GM12878 (cell line): ENCODE measurements around the gene FERMT3. TPM values are rescaled to one million over a fixed set of nuclear protein-coding genes. Genes with fewer than 3 reads are reported as not detected.

ENCODE experiments used
- BCL11A ChIP-seq: IDR thresholded peaks from 2 replicates; pipeline ENCODE4 v1.6.1; 2011; ENCODE audit warnings: low read depth, low read length
- BMI1 ChIP-seq: fragments of 450-650 bp; IDR thresholded peaks from 2 replicates; pipeline ENCODE4 v1.6.1; 2016; ENCODE audit warnings: mild to moderate bottlenecking, moderate library complexity, borderline replicate concordance
- CHD4 ChIP-seq: fragments of 200-600 bp; sonication (generic); IDR thresholded peaks from 2 replicates; pipeline ENCODE4 v1.6.1; 2016; ENCODE audit warnings: mild to moderate bottlenecking
- DPF2 ChIP-seq: fragments of 450-650 bp; IDR thresholded peaks from 2 replicates; pipeline ENCODE4 v1.6.1; 2017; ENCODE audit warnings: mild to moderate bottlenecking
- ETV6 ChIP-seq, 2 experiments: fragments of 450-650 bp in 1 of 2; IDR thresholded peaks in 1 of 2; conservative IDR thresholded peaks in 1 of 2; 2 replicates each; pipeline ENCODE4 v1.6.1; 2014; ENCODE audit warnings: antibody characterized with exemption in 1 of 2, borderline replicate concordance in 1 of 2, low read depth in 1 of 2, mild to moderate bottlenecking in 1 of 2, moderate library complexity in 1 of 2
- KAT2A ChIP-seq: conservative IDR thresholded peaks from 2 replicates; pipeline ENCODE4 v1.6.1; 2011; ENCODE audit warnings: low read depth, low read length; ENCODE audit not compliant: control insufficient read depth
- KDM1A ChIP-seq: fragments of 200-600 bp; sonication (generic); IDR thresholded peaks from 2 replicates; pipeline ENCODE4 v1.6.1; 2016; ENCODE audit warnings: borderline replicate concordance
- LARP7 ChIP-seq: fragments of 450-650 bp; IDR thresholded peaks from 2 replicates; pipeline ENCODE4 v1.6.1; 2017; ENCODE audit warnings: mild to moderate bottlenecking
- POLR2AphosphoS5 ChIP-seq: IDR thresholded peaks from 2 replicates; pipeline ENCODE4 v1.6.1; 2011; ENCODE audit warnings: mild to moderate bottlenecking, low read length, inconsistent platforms
- RB1 ChIP-seq: fragments of 450-650 bp; formaldehyde crosslinking; IDR thresholded peaks from 2 replicates; pipeline ENCODE4 v1.6.1; 2017; ENCODE audit warnings: mild to moderate bottlenecking, borderline replicate concordance
- RCOR1 ChIP-seq: conservative IDR thresholded peaks from 2 replicates; pipeline ENCODE4 v1.6.1; 2012; ENCODE audit warnings: low read depth, low read length, improper control_type of control experiment
- SIN3A ChIP-seq: IDR thresholded peaks from 2 replicates; pipeline ENCODE4 v1.6.1; 2012; ENCODE audit warnings: low read depth, low read length, improper control_type of control experiment
- SPI1 ChIP-seq: IDR thresholded peaks from 2 replicates; pipeline ENCODE4 v1.6.1; 2011; ENCODE audit warnings: low read depth, mild to moderate bottlenecking, low read length, moderate library complexity, borderline replicate concordance; ENCODE audit not compliant: insufficient read depth
- SUZ12 ChIP-seq: fragments of 200-600 bp; sonication (generic); IDR thresholded peaks from one replicate; pipeline ENCODE4 v1.6.1; 2018; ENCODE audit warnings: antibody characterized with exemption, mild to moderate bottlenecking; ENCODE audit not compliant: unreplicated experiment
- TCF12 ChIP-seq: IDR thresholded peaks from 2 replicates; pipeline ENCODE4 v1.6.1; 2011; ENCODE audit warnings: low read depth, mild to moderate bottlenecking, low read length
- ZBED1 ChIP-seq: IDR thresholded peaks from 2 replicates; pipeline ENCODE4 v1.6.1; 2016; ENCODE audit warnings: borderline replicate concordance
- ZNF24 ChIP-seq: fragments of 450-650 bp; IDR thresholded peaks from 2 replicates; pipeline ENCODE4 v1.6.1; 2017; ENCODE audit warnings: antibody characterized with exemption, mild to moderate bottlenecking
- ZNF384 ChIP-seq: IDR thresholded peaks from 2 replicates; pipeline ENCODE4 v1.6.1; 2012; ENCODE audit warnings: low read depth, mild to moderate bottlenecking, low read length, improper control_type of control experiment, borderline replicate concordance
- polyA plus RNA-seq, 11 experiments: library from polyadenylated mRNA; depleted of rRNA in 4 of 11; unstranded in 6 of 11; stranded (reverse) in 5 of 11; fragments of >200 nt; fragmentation: Nextera tagmentation in 4 of 11; fragmentation: Illumina TruSeq in 1 of 11; extraction: Ambion mirVana in 4 of 11; extraction: Trizol in 1 of 11; gene quantifications; 1 replicate in 1 of 11; 2 replicates in 10 of 11; pipeline versions ENCODE4 v1.2.1 to v1.2.3, GENCODE V29; 2011 to 2016; ENCODE audit warnings: inconsistent platforms in 2 of 11, missing spikeins in 2 of 11, low read depth in 1 of 11
- total RNA-seq, 4 experiments: library from RNA; depleted of rRNA in 3 of 4; stranded (reverse); fragments of >200 nt in 3 of 4; fragmentation: Illumina TruSeq in 1 of 4; extraction: Trizol in 1 of 4; gene quantifications; 2 replicates each; pipeline versions ENCODE4 v1.2.1 to v1.2.3, GENCODE V29; 2013 to 2021
- TF ChIP-seq, protein P1 (sequence below): fragments of 450-650 bp; IDR thresholded peaks from 2 replicates; pipeline ENCODE4 v1.6.1; 2017; ENCODE audit warnings: mild to moderate bottlenecking, moderate library complexity
- TF ChIP-seq, protein P2 (sequence below): fragments of 450-650 bp; IDR thresholded peaks from 2 replicates; pipeline ENCODE4 v1.6.1; 2018; ENCODE audit warnings: mild to moderate bottlenecking, low read depth, moderate library complexity; ENCODE audit not compliant: partially characterized antibody

Gene FERMT3
- total and polyA plus RNA-seq, 10 of the 15 experiments (the other 5 are each of a cell fraction or from before 2014, with no cell fraction given) = 2.0 to 211 (median 114) TPM

DNA sequence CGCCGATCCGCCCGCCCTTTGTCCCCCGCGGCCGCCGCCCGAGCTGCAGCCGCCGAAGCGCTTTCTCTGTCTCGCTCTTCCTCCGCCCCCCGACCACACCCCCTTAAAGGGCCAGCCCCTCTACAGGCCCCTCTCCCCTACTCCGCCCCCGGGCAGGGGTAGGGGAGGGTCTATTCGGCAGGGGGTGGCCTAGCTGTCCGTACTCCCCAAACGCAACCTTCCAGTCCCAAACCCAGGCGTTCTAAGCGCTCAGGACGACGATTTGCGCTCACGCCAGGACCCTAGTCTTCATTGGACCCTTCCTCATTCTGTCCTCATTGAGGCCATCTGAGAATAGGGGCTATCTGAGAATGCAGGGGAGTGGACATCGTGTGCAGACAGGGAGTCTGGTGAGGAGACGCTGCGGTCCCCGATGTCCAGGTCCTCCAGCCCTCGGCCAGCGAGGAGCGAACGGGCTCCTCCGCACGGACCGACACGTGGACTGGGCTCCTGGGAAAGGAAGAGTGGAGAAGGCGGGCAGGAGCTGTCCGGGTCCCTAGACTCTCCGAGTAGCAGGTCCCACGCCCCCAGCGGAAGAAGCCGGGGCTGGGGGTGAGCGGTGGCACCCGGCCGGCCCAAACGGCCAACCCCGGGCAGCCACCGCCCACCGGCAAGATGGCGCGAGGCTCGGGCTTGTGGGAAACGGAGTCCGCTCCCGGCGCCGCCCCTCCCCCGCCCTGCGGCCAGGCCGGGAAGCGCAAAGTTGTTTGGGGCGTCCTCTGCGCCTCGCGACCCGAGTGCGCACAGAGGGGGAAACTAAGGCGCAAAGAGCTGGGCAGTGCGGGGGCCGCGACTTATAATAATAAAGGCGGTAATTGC lies 40.6 kb downstream of the FERMT3 start, which contains the start of gene PPP1R14B (continued):
- TF ChIP-seq, protein P1, sequence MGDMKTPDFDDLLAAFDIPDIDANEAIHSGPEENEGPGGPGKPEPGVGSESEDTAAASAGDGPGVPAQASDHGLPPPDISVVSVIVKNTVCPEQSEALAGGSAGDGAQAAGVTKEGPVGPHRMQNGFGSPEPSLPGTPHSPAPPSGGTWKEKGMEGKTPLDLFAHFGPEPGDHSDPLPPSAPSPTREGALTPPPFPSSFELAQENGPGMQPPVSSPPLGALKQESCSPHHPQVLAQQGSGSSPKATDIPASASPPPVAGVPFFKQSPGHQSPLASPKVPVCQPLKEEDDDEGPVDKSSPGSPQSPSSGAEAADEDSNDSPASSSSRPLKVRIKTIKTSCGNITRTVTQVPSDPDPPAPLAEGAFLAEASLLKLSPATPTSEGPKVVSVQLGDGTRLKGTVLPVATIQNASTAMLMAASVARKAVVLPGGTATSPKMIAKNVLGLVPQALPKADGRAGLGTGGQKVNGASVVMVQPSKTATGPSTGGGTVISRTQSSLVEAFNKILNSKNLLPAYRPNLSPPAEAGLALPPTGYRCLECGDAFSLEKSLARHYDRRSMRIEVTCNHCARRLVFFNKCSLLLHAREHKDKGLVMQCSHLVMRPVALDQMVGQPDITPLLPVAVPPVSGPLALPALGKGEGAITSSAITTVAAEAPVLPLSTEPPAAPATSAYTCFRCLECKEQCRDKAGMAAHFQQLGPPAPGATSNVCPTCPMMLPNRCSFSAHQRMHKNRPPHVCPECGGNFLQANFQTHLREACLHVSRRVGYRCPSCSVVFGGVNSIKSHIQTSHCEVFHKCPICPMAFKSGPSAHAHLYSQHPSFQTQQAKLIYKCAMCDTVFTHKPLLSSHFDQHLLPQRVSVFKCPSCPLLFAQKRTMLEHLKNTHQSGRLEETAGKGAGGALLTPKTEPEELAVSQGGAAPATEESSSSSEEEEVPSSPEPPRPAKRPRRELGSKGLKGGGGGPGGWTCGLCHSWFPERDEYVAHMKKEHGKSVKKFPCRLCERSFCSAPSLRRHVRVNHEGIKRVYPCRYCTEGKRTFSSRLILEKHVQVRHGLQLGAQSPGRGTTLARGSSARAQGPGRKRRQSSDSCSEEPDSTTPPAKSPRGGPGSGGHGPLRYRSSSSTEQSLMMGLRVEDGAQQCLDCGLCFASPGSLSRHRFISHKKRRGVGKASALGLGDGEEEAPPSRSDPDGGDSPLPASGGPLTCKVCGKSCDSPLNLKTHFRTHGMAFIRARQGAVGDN = no peak
- TF ChIP-seq KAT2A (no peak), LARP7 (peak; percentile 58), CHD4 (no peak), DPF2 (0 out of 2 replicates have a peak, but pooled peaks have one; percentile 43), TCF12 (peak; percentile 38; the same call in 1 of the 2 replicates), ZNF24 (no peak), BCL11A (no peak), RCOR1 (no peak), SPI1 (no peak), ZBED1 (no peak), BMI1 (no peak), RB1 (0 out of 2 replicates have a peak, but pooled peaks have one; percentile 18), POLR2AphosphoS5 (no peak), SIN3A (peak; percentile 66), KDM1A (no peak), ETV6 (conservative IDR thresholded peaks at IDR 0.05 in 1 of 2, IDR thresholded peaks at IDR 0.05 in 1 of 2; ENCODE audit: borderline replicate concordance in 1 of 2, low read depth in 1 of 2) (no peak), SUZ12 (no peak), ZNF384 (no peak)
- TF ChIP-seq, protein P2, sequence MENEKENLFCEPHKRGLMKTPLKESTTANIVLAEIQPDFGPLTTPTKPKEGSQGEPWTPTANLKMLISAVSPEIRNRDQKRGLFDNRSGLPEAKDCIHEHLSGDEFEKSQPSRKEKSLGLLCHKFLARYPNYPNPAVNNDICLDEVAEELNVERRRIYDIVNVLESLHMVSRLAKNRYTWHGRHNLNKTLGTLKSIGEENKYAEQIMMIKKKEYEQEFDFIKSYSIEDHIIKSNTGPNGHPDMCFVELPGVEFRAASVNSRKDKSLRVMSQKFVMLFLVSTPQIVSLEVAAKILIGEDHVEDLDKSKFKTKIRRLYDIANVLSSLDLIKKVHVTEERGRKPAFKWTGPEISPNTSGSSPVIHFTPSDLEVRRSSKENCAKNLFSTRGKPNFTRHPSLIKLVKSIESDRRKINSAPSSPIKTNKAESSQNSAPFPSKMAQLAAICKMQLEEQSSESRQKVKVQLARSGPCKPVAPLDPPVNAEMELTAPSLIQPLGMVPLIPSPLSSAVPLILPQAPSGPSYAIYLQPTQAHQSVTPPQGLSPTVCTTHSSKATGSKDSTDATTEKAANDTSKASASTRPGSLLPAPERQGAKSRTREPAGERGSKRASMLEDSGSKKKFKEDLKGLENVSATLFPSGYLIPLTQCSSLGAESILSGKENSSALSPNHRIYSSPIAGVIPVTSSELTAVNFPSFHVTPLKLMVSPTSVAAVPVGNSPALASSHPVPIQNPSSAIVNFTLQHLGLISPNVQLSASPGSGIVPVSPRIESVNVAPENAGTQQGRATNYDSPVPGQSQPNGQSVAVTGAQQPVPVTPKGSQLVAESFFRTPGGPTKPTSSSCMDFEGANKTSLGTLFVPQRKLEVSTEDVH = no peak
